Mucosa of gallbladder (tissue), 1 donor: ENCODE data around the gene TFDP1. TPM values are rescaled to one million over a fixed set of nuclear protein-coding genes. Genes with fewer than 3 reads are reported as not detected.

ENCODE experiments used
- DNase-seq: peaks from one replicate; pipeline ENCODE4 v3.0.0-alpha.2; 2020; ENCODE audit warnings: low spot score
- total RNA-seq: library from RNA; stranded (reverse); gene quantifications from one replicate; pipeline ENCODE4 v1.2.1, GENCODE V29; 2021
- donor health status: DM: no; HTN: no; CAD: no.

The TFDP1 gene
- total RNA-seq, 1 donor from 2014 or later = 53.4 TPM

DNA sequence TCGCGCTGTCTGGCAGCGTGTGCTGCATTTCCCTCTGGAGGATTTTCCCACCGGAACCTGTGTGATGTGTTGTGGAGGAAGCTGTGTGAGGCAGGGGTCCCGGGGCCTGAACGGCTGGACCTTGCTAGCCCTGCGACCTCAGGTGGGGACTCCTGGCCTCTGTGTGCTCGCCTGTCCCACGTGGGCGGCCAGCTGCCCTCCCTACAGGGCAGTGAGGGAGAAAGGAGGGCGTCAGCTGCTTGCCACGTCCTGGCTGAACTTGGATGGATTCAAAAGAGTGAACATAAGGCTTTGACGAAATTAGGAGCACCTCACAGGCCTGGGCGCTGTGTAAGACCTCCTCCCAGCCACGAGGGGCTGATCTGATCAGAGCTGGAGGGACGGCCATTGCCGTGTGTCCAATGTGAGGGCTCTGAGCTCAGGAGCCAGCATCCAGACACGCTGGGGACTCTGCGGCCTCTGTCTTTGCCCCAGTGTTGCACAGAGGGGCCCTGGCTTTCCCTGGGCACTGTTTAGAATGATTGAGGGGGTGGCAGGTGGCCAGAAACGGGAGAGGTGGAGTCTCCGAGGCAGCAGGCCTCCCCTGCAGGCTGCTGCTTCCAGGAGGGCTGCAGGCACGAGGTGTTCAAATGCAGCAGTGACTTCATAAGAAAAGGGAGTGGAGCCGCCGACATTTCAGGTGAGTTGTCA lies 13.0 kb downstream of the TFDP1 start:
- DNase-seq = no peak

DNA sequence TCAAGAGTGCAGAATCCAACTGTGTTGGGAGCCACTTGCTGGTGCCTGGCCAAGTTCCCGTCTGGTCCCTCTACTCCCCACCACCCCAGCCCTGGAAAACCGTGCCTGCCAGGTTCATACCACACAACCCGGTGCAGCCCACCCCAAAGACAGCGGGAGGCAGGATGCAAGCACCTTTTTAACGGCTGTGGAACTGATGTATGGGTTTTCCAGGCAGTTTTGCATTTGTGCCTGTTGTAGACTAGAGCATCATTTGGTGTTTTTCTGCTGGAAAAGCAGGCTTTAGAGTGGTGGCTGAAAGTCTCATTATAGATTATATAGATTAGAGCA lies 13.5 kb downstream of the TFDP1 start:
- DNase-seq = no peak

DNA sequence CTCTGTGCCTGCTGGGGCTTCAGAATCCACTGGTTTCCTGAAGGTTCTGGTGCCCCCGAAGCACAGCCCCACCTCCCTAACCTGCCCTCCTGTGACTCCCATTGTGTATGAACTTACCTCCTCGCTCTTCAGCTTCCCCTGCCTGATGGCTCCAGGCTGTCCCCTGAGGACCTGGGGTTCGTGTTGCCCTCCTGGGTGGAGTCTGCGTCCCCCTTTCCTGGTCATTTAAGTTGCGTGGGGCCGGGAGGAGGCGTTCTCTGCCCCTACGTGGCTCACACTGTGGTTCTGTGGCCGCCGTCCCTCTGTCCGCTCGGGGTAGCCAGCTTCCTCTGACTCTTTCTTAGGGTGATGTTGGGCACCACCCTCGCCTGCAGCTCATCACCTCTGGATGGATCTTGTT lies 13.9 kb downstream of the TFDP1 start:
- no peak for DNase-seq

- no peak for DNase-seq
Observed at GRCh38 chr13:113599391-113599790, 14.8 kb downstream of the TFDP1 start.

- DNase-seq = no peak
Observed at GRCh38 chr13:113601166-113602070, 16.9 kb downstream of the TFDP1 start.

DNA sequence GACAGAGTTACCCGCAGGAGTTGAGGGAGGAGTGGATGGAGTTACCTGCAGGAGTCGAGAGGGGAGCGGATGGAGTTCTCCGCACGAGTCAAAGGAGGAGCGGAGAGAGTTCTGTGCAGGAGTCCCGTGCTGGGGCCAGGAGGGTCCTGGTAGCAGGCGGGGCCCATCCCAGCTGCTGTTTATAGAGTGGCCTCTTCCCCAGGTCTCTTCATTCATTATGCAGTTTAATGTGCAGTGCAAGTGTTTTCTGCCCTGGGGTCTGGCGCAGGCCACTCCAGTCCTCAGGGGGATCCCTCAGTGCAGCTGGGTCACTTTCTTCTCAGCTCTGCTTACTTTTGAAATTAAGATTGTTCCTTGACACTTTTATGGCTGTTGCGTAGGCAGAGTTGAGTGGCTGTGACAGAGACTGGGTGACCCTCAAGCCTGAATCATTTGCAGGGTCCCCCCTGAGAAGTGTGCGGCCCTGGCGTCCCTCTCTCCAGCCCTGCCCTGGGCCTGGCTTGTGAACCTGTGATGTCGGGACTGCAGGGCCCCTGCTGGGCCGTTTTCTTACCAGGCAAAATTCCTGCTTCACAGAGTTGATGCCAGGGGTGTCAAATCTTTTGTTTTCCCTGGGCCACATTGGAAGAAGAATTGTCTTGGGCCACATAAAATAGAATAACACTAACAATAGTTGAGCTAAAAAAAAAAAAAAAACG lies 17.9 kb downstream of the TFDP1 start:
- DNase-seq = no peak

DNA sequence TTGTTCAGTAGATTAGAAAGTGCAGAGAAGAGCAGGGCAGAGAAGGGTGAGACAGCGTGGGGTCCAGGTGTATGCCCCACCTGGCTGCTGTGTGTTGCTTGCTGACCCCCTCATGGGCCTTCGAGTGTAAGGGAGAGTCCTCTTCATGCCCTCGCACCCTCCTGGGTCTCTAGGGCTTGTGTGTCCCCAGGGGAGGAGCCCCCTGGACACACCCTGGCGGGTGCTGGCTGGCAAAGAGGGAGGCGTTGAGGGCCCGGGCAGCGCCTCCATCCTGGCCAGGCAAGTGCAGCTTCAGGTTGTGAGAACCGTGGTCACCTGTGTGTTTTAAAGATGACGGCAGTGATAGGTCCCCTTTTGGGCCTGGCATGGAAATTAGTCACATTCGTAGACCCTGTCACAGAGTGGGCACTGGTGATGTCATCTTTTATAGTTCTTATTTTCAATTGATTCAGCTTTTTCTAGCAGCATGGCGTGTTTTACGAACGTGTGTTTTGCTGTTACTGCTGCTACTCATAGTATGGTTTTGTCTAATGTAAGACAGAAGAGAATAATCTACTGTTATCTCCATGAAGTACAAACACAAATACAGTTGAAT lies 18.7 kb downstream of the TFDP1 start:
- DNase-seq = no peak

DNA sequence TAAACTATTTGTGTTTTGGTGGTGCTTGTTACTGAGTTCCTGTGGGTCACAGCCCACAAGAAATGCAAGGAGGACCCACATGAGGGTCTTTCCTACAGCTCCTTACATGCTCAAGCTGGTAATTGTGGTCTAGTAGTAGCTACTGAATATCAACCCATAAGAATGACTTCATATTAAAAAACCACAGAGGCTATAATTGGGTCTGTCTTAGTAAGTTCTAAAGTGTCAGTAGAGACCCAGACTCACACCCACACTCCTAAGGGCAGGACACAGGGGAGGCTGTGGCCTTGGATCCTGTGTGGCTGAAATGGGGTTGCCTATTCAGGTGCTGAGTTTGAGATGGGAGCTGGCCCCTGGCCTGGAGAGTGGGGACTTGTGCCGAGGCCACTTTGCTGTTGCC lies 19.6 kb downstream of the TFDP1 start:
- no peak for DNase-seq

DNA sequence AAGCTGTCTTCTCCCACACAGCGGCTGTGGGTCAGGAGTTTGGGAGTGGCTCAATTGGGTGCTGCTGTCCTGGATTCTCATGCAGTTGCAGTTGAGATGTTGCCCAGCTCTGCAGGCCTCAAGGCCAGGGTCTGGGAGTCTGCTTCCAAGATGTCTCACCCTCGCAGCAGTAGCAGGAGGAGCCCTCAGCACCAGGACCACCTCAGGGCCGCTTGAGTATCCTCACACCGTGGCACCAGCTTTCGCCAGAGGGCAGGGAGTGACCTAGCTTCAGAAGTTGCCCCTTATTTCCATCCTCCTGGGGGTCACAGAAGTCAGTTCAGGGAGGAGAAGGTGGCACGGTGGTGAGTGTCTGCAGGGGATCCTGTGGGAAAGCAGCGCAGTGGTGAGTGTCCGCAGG lies 20.9 kb downstream of the TFDP1 start:
- DNase-seq = no peak

GRCh38 chr13:113605866-113606438 lies 21.4 kb downstream of the TFDP1 start:
- no peak for DNase-seq

DNA sequence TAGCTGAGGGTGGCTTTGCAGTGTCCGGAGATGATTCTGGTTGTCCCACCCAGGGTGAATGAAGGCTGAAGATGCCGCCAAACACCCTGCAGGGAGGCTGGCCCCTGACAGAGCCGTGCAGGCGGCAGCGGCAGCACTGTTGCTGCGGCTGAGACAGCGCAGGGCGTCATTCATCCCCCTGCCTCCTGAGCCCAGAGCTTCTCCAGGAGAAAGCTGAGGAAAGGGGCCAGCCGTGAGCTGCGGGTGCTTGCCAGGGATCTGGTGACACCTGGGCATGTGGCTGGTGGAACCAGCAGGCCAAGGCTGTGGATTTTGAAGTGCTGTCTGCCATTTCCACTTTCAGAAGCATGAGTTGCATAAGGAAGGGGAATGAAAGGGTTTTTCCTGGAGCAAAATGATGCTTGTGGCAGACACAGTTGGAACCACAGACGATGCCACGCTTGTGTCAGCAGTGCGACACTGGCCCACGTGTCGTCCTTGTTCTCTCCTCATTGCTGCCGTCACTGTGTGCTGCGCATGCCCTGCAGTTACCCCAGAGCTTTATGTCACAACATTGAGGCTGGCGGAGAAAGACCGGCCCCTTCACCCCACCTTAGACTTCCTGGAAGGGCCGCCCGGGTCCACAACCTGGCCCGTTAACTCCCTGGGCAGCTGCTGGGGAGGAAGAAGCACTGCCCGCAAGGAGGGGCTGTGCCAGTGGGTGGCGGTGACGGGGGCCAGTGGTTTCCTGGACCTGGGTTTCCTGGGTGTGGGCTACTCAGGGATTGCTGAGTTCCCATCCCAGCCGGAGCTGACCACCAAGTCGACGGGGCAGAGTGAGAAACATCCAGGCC lies 22.7 kb downstream of the TFDP1 start:
- DNase-seq = no peak

- no peak for DNase-seq
Observed at GRCh38 chr13:113607889-113608635, 23.5 kb downstream of the TFDP1 start.

GRCh38 chr13:113608967-113609533 lies 24.5 kb downstream of the TFDP1 start:
- no peak for DNase-seq

- no peak for DNase-seq
Observed at GRCh38 chr13:113609616-113610015, 25.1 kb downstream of the TFDP1 start.

- no peak for DNase-seq
Observed at GRCh38 chr13:113610266-113610665, 25.7 kb downstream of the TFDP1 start.

DNA sequence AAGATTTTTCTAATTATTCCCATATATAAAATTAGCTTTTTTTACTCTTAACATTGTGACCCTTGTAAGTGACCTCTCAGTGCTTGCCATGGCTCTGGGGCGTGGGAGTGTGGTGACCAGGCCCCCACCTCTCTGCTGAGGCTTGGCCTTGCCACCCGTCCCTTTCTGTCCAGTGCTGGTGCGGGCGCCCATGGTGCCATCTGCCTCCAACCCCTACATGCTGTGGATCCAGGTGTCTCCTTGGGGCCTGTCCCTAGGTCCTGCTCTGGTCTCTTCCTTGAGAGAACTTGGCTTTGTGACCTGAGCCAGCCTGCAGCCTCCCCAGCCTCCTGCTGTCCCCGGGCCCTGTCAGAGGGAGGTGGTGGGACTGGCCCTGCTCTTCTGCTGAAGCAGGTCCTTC lies 27.4 kb downstream of the TFDP1 start:
- DNase-seq = no peak

DNA sequence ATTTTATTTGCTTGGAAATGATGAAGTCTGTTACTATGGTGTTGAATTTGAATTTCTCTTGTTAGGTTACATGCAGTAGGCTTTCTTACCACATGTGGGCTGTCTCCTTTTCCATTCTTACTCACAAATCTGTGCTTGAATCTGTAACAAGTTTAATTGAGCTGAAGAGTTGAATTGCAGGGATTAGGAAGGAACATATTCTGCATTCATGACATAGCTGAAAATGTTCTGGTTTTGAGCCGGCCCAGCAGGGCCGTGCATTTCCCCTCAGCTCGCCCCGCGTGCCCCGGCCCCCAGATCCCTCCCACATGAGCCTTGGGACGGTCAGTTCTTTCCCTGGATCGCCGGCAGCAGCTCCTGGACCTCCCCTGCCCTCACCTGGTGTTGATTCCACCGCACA lies 28.1 kb downstream of the TFDP1 start:
- no peak for DNase-seq

GRCh38 chr13:113613789-113614379 lies 29.3 kb downstream of the TFDP1 start:
- DNase-seq = no peak

GRCh38 chr13:113616281-113616906 lies 31.8 kb downstream of the TFDP1 start:
- peak; percentile 30 for DNase-seq
